Measurements from ENCODE around the gene KIT.

KIT gene
- long read RNA-seq, partial matches to known transcripts = 0 of 2 reads
- long read RNA-seq, other reads (novel, unspliced or antisense) = 2 of 2 reads

- H3K27ac ChIP-seq (replicated peaks) = peak within 1 kb of the TSS; percentile 66
- TF ChIP-seq CTCF (IDR thresholded peaks at IDR 0.05; ENCODE audit: insufficient read depth, low read length) = no peak
- TF ChIP-seq REST (IDR thresholded peaks at IDR 0.05; ENCODE audit: insufficient replicate concordance, low read depth) = no peak
- no peak for TF ChIP-seq POLR2AphosphoS5 (IDR thresholded peaks at IDR 0.05; ENCODE audit: low read depth)
- no peak for TF ChIP-seq SPI1 (IDR thresholded peaks at IDR 0.05; ENCODE audit: borderline replicate concordance, low read depth)
- no peak for TF ChIP-seq GABPA (IDR thresholded peaks at IDR 0.05; ENCODE audit: low read depth)
- DNase-seq (ENCODE audit: low read depth in 1 of 2, low spot score in 1 of 2) = peak; percentile 7 to 17
- peaks cover 7% of the 10 kb centered on the region for H3K27me3 ChIP-seq (ENCODE audit: insufficient read depth, poor library complexity, severe bottlenecking)
- H3K4me3 ChIP-seq (replicated peaks; ENCODE audit: insufficient read depth, low read length) = peak within 1 kb of the TSS; percentile 45
Observed at GRCh38 chr4:54657551-54658251, at the start of gene KIT. Gene KIT (plus strand): TSS chr4:54657957. CDS start chr4:54658015, 58 bp downstream.

- H3K27ac ChIP-seq (replicated peaks) = no peak overlapping the region
- no peaks in the 10 kb centered on the region for H3K27me3 ChIP-seq (ENCODE audit: insufficient read depth, poor library complexity, severe bottlenecking)
- no peak for DNase-seq (ENCODE audit: low read depth in 1 of 2, low spot score in 1 of 2)
- H3K4me3 ChIP-seq (replicated peaks; ENCODE audit: insufficient read depth, low read length) = no peak overlapping the region
- TF ChIP-seq GABPA (IDR thresholded peaks at IDR 0.05; ENCODE audit: low read depth) = no peak
- TF ChIP-seq REST (IDR thresholded peaks at IDR 0.05; ENCODE audit: insufficient replicate concordance, low read depth) = no peak
- no peak for TF ChIP-seq POLR2AphosphoS5 (IDR thresholded peaks at IDR 0.05; ENCODE audit: low read depth)
- TF ChIP-seq CTCF (IDR thresholded peaks at IDR 0.05; ENCODE audit: insufficient read depth, low read length) = no peak
- TF ChIP-seq SPI1 (IDR thresholded peaks at IDR 0.05; ENCODE audit: borderline replicate concordance, low read depth) = no peak
Observed at GRCh38 chr4:54609310-54609709, 48.4 kb upstream of the KIT start.

GRCh38 chr4:54614149-54614548 is 43.6 kb upstream of the KIT start:
- no peak overlapping the region for H3K4me3 ChIP-seq (replicated peaks; ENCODE audit: insufficient read depth, low read length)
- H3K27ac ChIP-seq (replicated peaks) = no peak overlapping the region
- H3K27me3 ChIP-seq (ENCODE audit: insufficient read depth, poor library complexity, severe bottlenecking) = no peaks in the 10 kb centered on the region
- DNase-seq (ENCODE audit: low read depth in 1 of 2, low spot score in 1 of 2) = no peak
- TF ChIP-seq CTCF (IDR thresholded peaks at IDR 0.05; ENCODE audit: insufficient read depth, low read length) (no peak), POLR2AphosphoS5 (IDR thresholded peaks at IDR 0.05; ENCODE audit: low read depth) (no peak), SPI1 (IDR thresholded peaks at IDR 0.05; ENCODE audit: borderline replicate concordance, low read depth) (no peak), REST (IDR thresholded peaks at IDR 0.05; ENCODE audit: insufficient replicate concordance, low read depth) (no peak), GABPA (IDR thresholded peaks at IDR 0.05; ENCODE audit: low read depth) (no peak)

Data from HL-60 (cell line).